ENCODE data around the gene HS3ST6.
"Not testable (repeated sequence)": the region's sequence is repeated elsewhere in the genome, so short reads cannot be mapped to it uniquely, and the experiment has no call there.

HS3ST6 gene

GRCh38 chr16:1918351-1919326 lies at the start of gene HS3ST6:
Gene HS3ST6 (minus strand): TSS chr16:1918415. CDS start chr16:1918323, 92 bp downstream.
- no peak for DNase-seq (ENCODE audit: low read depth)

GRCh38 chr16:1966460-1966859 lies 48.2 kb upstream of the HS3ST6 start, which contains the start of gene RNF151:
Gene RNF151 (plus strand): TSS chr16:1966856. CDS start chr16:1966882, 26 bp downstream.
- DNase-seq (ENCODE audit: low read depth) = no peak

GRCh38 chr16:1965396-1966001 lies 47.3 kb upstream of the HS3ST6 start:
- DNase-seq (ENCODE audit: low read depth) = no peak

- DNase-seq (ENCODE audit: low read depth) = peak; percentile 83
Observed at GRCh38 chr16:1964506-1965395, 46.5 kb upstream of the HS3ST6 start, which contains the start of gene RPS2. Gene RPS2 (minus strand): TSS chr16:1964826. CDS start chr16:1964625, 201 bp downstream.

GRCh38 chr16:1963806-1964505 lies 45.7 kb upstream of the HS3ST6 start:
- no peak for DNase-seq (ENCODE audit: low read depth)

GRCh38 chr16:1962161-1963153 lies 44.2 kb upstream of the HS3ST6 start:
- DNase-seq (ENCODE audit: low read depth) = not testable (repeated sequence)

- no peak for DNase-seq (ENCODE audit: low read depth)
Observed at GRCh38 chr16:1961651-1962067, 43.4 kb upstream of the HS3ST6 start.

- peak; percentile 46 for DNase-seq (ENCODE audit: low read depth)
Observed at GRCh38 chr16:1960665-1961630, 42.7 kb upstream of the HS3ST6 start.

- DNase-seq (ENCODE audit: low read depth) = peak; percentile 43
Observed at GRCh38 chr16:1959269-1960039, 41.2 kb upstream of the HS3ST6 start, which contains the start of gene NDUFB10. Gene NDUFB10 (plus strand): TSS chr16:1959538. CDS start chr16:1959625, 87 bp downstream.

GRCh38 chr16:1958715-1959268 lies 40.6 kb upstream of the HS3ST6 start:
- DNase-seq (ENCODE audit: low read depth) = no peak

- not testable (repeated sequence) for DNase-seq (ENCODE audit: low read depth)
Observed at GRCh38 chr16:1958143-1958491, 39.9 kb upstream of the HS3ST6 start.

GRCh38 chr16:1957434-1958142 lies 39.4 kb upstream of the HS3ST6 start:
- not testable (repeated sequence) for DNase-seq (ENCODE audit: low read depth)

- no peak for DNase-seq (ENCODE audit: low read depth)
Observed at GRCh38 chr16:1953734-1954133, 35.5 kb upstream of the HS3ST6 start.

GRCh38 chr16:1950559-1950958 lies 32.3 kb upstream of the HS3ST6 start:
- no peak for DNase-seq (ENCODE audit: low read depth)

GRCh38 chr16:1950047-1950446 lies 31.8 kb upstream of the HS3ST6 start:
- no peak for DNase-seq (ENCODE audit: low read depth)

- DNase-seq (ENCODE audit: low read depth) = no peak
Observed at GRCh38 chr16:1949507-1949906, 31.3 kb upstream of the HS3ST6 start.

- DNase-seq (ENCODE audit: low read depth) = no peak
Observed at GRCh38 chr16:1947369-1947670, 29.1 kb upstream of the HS3ST6 start.

All from HS-5 (cell line).